Measurements from ENCODE around the gene PGGHG. TPM values are rescaled to one million over a fixed set of nuclear protein-coding genes. Genes with fewer than 3 reads are reported as not detected.

PGGHG gene
- total RNA-seq, 2 donors from 2014 or later = 10.6 to 12.9 TPM

DNA sequence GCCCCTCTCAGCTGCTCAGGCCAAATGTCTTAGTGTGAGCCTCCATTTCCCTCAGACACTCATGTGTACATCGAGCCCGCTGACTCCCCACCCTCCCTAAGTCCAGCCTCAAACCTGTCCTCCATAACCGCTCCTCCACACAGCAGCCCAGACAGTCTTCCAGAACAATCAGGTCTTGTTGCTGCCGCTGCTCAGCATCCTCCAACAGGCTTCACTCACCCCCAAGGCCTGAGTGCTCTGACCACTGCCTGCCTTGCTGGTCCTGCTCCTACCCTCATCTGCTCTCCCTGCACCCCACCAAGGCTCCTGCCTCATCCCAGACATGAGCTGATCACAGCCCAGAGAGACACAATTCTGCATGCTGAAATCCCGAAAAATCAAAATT, 35.0 kb upstream of the PGGHG start:
- TF ChIP-seq, protein P1, sequence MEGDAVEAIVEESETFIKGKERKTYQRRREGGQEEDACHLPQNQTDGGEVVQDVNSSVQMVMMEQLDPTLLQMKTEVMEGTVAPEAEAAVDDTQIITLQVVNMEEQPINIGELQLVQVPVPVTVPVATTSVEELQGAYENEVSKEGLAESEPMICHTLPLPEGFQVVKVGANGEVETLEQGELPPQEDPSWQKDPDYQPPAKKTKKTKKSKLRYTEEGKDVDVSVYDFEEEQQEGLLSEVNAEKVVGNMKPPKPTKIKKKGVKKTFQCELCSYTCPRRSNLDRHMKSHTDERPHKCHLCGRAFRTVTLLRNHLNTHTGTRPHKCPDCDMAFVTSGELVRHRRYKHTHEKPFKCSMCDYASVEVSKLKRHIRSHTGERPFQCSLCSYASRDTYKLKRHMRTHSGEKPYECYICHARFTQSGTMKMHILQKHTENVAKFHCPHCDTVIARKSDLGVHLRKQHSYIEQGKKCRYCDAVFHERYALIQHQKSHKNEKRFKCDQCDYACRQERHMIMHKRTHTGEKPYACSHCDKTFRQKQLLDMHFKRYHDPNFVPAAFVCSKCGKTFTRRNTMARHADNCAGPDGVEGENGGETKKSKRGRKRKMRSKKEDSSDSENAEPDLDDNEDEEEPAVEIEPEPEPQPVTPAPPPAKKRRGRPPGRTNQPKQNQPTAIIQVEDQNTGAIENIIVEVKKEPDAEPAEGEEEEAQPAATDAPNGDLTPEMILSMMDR (IDR thresholded peaks at IDR 0.05) = no peak
- intact Hi-C loops (cut with DNase I) = loop anchor here (5.0 kb wide), 1 partner anchor 108 kb away; no protein-coding TSS in a partner anchor
- Histone ChIP-seq H3K4me3 (no peak overlapping the region), H3K4me1 (no peaks in the 10 kb centered on the region), H3K9me3 (no peaks in the 10 kb centered on the region), H3K27ac (no peak overlapping the region), H3K27me3 (no peaks in the 10 kb centered on the region), H3K36me3 (no peaks in the 10 kb centered on the region), H3K9ac (ENCODE audit: low read depth in 2 of 2, low read length in 2 of 2) (no peak overlapping the region)
- no peak for DNase-seq

DNA sequence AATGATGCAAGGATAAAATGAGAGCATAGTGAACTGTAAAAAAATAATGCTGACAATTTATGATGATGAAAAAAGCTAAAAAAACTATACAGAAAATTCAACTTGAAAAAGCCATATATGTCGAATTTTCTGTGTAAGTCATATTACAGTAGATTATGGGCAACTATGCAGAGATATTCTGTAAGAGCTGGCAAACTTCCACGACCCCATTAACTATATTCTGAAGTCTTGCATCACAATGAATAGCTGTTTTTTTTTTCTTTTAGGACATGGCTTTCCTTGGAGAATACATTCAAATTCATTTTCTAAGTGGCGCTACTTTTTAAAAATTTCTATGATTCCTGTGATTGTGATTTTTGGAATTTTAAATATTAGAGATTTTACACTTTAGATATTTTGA, 33.8 kb upstream of the PGGHG start:
- TF ChIP-seq, protein P1 (IDR thresholded peaks at IDR 0.05) = no peak
- intact Hi-C loops (cut with DNase I) = no loop called here
- Histone ChIP-seq H3K4me1 (no peaks in the 10 kb centered on the region), H3K36me3 (no peaks in the 10 kb centered on the region), H3K9me3 (no peaks in the 10 kb centered on the region), H3K27me3 (no peaks in the 10 kb centered on the region), H3K4me3 (no peak overlapping the region), H3K9ac (ENCODE audit: low read depth in 2 of 2, low read length in 2 of 2) (no peak overlapping the region), H3K27ac (no peak overlapping the region)
- no peak for DNase-seq

DNA sequence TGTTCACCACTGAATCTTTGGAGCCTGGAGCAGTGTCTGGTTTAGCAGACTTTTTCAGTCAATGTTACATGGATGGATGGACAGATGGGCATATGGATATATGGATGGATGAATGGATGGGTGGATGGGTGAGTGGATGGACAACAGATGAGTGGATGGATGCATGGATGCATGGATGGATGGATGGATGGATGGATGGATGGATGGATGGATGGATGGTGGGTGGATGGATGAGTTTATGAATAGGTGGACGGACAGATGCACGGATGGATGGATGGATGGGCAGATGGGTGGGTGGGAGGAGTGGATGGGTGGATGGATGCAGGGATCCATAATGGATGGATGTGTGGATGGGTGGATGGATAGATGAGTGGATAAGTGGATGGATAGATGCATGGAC, 33.1 kb upstream of the PGGHG start:
- Histone ChIP-seq H3K9me3 (no peaks in the 10 kb centered on the region), H3K27ac (no peak overlapping the region), H3K27me3 (no peaks in the 10 kb centered on the region), H3K4me1 (no peaks in the 10 kb centered on the region), H3K9ac (ENCODE audit: low read depth in 2 of 2, low read length in 2 of 2) (no peak overlapping the region), H3K4me3 (no peak overlapping the region), H3K36me3 (no peaks in the 10 kb centered on the region)
- intact Hi-C loops (cut with DNase I) = no loop called here
- DNase-seq = no peak
- TF ChIP-seq, protein P1 (IDR thresholded peaks at IDR 0.05) = no peak

DNA sequence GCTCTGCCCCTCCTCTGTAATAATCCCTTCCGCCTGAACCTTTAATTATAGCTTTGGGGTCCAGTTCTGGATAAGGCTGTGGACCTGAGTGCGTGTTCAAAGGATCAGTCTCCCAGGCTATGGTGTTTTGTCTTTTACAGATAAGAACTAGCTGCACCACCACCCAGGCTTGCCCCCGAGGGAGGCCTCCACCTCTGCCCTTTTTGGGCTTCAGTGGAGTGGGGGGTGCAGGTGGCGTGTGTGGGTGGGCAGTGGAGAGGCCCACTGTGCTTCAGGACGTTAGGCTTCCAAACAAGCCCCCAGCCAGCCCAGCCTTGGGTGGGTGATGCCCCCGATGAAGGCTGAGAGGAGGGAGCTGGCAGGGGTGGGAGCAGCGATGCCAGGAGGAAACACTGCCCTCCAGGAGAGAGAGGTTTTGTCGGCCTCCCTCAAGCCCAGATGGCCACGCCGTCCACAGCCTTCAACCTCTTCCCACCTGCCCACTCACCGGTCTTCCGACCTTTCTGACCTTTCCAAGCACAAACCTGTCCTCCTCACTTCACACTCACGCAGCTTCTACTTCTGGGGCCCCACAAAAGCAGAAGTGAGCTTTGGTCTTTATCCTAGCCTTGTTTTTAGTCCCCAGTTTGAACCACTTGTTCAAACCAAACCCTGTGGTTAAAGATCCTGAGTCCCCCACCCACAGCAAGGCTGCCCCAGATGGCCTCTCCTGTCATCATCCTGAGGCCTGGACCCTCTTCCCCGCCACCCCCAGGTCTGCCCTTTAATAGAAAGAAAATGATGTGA, 31.8 kb upstream of the PGGHG start:
- TF ChIP-seq, protein P1 (IDR thresholded peaks at IDR 0.05) = no peak
- intact Hi-C loops (cut with DNase I) = no loop called here
- Histone ChIP-seq H3K4me3 (no peak overlapping the region), H3K36me3 (no peaks in the 10 kb centered on the region), H3K27ac (no peak overlapping the region), H3K27me3 (no peaks in the 10 kb centered on the region), H3K9ac (ENCODE audit: low read depth in 2 of 2, low read length in 2 of 2) (no peak overlapping the region), H3K4me1 (no peaks in the 10 kb centered on the region), H3K9me3 (no peaks in the 10 kb centered on the region)
- no peak for DNase-seq

DNA sequence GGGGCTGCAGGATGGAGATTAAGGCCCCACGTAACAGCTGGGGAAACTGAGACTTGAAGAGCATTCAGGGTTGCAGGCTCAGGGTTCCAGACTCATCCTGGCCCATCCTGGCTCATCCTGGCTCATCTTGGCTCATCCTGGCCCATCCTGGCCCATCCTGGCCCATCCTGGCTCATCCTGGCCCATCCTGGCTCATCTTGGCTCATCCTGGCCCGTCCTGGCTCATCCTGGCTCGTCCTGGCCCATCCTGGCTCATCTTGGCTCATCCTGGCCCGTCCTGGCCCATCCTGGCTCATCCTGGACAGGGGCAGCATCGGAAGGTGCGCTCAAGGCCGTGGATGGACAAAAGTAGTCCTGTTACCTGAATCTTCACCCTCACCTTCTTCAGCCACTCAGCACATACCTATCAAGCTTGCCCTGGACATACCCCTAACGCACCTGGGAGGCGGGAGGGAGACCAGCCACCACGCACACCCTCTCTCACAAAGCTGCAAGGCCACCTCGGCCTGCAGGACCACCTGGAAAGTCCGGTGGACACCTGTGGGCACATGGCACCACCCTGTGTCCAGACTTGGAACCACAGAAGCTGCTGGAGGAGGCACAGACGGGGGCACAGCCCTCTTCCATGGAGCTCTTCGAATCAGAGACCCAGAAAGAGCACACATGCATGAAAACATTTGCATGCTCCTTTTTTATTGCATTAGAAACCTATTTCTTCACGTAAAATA, 31.0 kb upstream of the PGGHG start:
- H3K9me3 ChIP-seq = no peaks in the 10 kb centered on the region
- intact Hi-C loops (cut with DNase I) = no loop called here
- TF ChIP-seq, protein P1 (IDR thresholded peaks at IDR 0.05) = no peak
- no peaks in the 10 kb centered on the region for H3K36me3 ChIP-seq
- H3K4me3 ChIP-seq = no peak overlapping the region
- no peaks in the 10 kb centered on the region for H3K27me3 ChIP-seq
- no peak for DNase-seq
- no peaks in the 10 kb centered on the region for H3K4me1 ChIP-seq
- no peak overlapping the region for H3K27ac ChIP-seq
- H3K9ac ChIP-seq (ENCODE audit: low read depth in 2 of 2, low read length in 2 of 2) = peak overlapping the region in 1 of 2 donors; percentile 7
